MM.1S (cell line): ENCODE data around the gene OSBP.

Source experiments
- DNase-seq: peaks from one replicate; pipeline ENCODE4 v3.0.0-alpha.2; 2015
- H2AFZ ChIP-seq: fragments of 300-600 bp; sonication (generic); 2 replicates; pipeline ENCODE4 v1.6.0; 2016; ENCODE audit warnings: antibody characterized with exemption, low read length
- H3F3A ChIP-seq: fragments of 300-600 bp; sonication (generic); 2 replicates; pipeline ENCODE4 v1.6.1; 2016; ENCODE audit warnings: mild to moderate bottlenecking, antibody characterized with exemption, low read length, moderate library complexity, mixed read lengths; ENCODE audit not compliant: insufficient read depth
- H3K27ac ChIP-seq: fragments of 300-600 bp; sonication (generic); 2 replicates; pipeline ENCODE4 v1.5.1; 2016; ENCODE audit warnings: mild to moderate bottlenecking, low read length
- H3K27me3 ChIP-seq: fragments of 300-600 bp; sonication (generic); replicated peaks from 2 replicates; pipeline ENCODE4 v1.6.0; 2016; ENCODE audit warnings: low read length; ENCODE audit not compliant: insufficient read depth
- H3K36me3 ChIP-seq: fragments of 300-600 bp; sonication (generic); replicated peaks from 2 replicates; pipeline ENCODE4 v1.6.1; 2016; ENCODE audit warnings: mild to moderate bottlenecking, low read length, mixed read lengths; ENCODE audit not compliant: insufficient read depth
- H3K4me1 ChIP-seq: fragments of 300-600 bp; sonication (generic); 2 replicates; pipeline ENCODE4 v1.6.1; 2016; ENCODE audit warnings: low read length, mixed read lengths
- H3K4me2 ChIP-seq: fragments of 300-600 bp; sonication (generic); 2 replicates; pipeline ENCODE4 v1.6.0; 2016; ENCODE audit warnings: low read depth, low read length
- H3K4me3 ChIP-seq: fragments of 300-600 bp; sonication (generic); 2 replicates; pipeline ENCODE4 v1.5.1; 2016; ENCODE audit warnings: low read length, mixed read lengths
- H3K79me2 ChIP-seq: fragments of 300-600 bp; sonication (generic); 2 replicates; pipeline ENCODE4 v1.6.1; 2016; ENCODE audit warnings: mixed run types, low read length, mixed read lengths
- H3K9ac ChIP-seq: fragments of 300-600 bp; sonication (generic); 2 replicates; pipeline ENCODE4 v1.6.1; 2016; ENCODE audit warnings: low read length, mixed read lengths
- H3K9me2 ChIP-seq: fragments of 300-600 bp; sonication (generic); replicated peaks from 2 replicates; pipeline ENCODE4 v1.6.1; 2016; ENCODE audit warnings: mild to moderate bottlenecking, low read length, mixed read lengths; ENCODE audit not compliant: insufficient read depth
- H3K9me3 ChIP-seq: fragments of 300-600 bp; sonication (generic); replicated peaks from 2 replicates; pipeline ENCODE4 v1.6.1; 2016; ENCODE audit warnings: mild to moderate bottlenecking, low read length, mixed read lengths; ENCODE audit not compliant: insufficient read depth
- H4K20me1 ChIP-seq: fragments of 300-600 bp; sonication (generic); 2 replicates; pipeline ENCODE4 v1.6.1; 2016; ENCODE audit warnings: mild to moderate bottlenecking, low read length, moderate library complexity, mixed read lengths; ENCODE audit not compliant: insufficient read depth
- CTCF ChIP-seq: fragments of 300-600 bp; sonication (generic); IDR thresholded peaks from 2 replicates; pipeline ENCODE4 v1.5.1; 2016; ENCODE audit warnings: antibody characterized with exemption, low read length, mixed read lengths
- EZH2 ChIP-seq: fragments of 300-600 bp; sonication (generic); optimal IDR thresholded peaks from 2 replicates; pipeline ENCODE3; 2017; ENCODE audit warnings: low read depth, mild to moderate bottlenecking, antibody characterized with exemption, low read length, mixed read lengths
- EZH2phosphoT487 ChIP-seq: fragments of 300-600 bp; sonication (generic); IDR thresholded peaks from 2 replicates; pipeline ENCODE4 v1.6.1; 2018; ENCODE audit warnings: antibody characterized with exemption, low read length

Gene OSBP

GRCh38 chr11:59611570-59612565 lies 3.7 kb downstream of the OSBP start:
- peaks cover 10% of the 10 kb centered on the region; the same call in 1 of the 2 replicates for H3K36me3 ChIP-seq
- no peak for TF ChIP-seq EZH2phosphoT487
- no peak for TF ChIP-seq EZH2
- TF ChIP-seq CTCF: no peak
- H3K27ac ChIP-seq: no peak overlapping the region

GRCh38 chr11:59610289-59610688 lies 5.3 kb downstream of the OSBP start:
- no peak overlapping the region for H3K4me2 ChIP-seq
- peaks cover 5% of the 10 kb centered on the region; the same call in 1 of the 2 replicates for H4K20me1 ChIP-seq
- no peaks in the 10 kb centered on the region for H3K9me3 ChIP-seq
- no peak overlapping the region for H3K9ac ChIP-seq
- no peak overlapping the region for H3K4me3 ChIP-seq
- H3K79me2 ChIP-seq: peaks cover 92% of the 10 kb centered on the region
- H3K36me3 ChIP-seq: peaks cover 19% of the 10 kb centered on the region; the same call in 1 of the 2 replicates
- no peak overlapping the region for H3K27ac ChIP-seq
- peaks cover 12% of the 10 kb centered on the region for H3K4me1 ChIP-seq
- no peaks in the 10 kb centered on the region for H3K9me2 ChIP-seq
- no peak for DNase-seq
- no peak overlapping the region for H2AFZ ChIP-seq
- TF ChIP-seq EZH2: no peak
- no peak for TF ChIP-seq EZH2phosphoT487
- TF ChIP-seq CTCF: no peak
- H3F3A ChIP-seq: no peaks in the 10 kb centered on the region
- H3K27me3 ChIP-seq: no peaks in the 10 kb centered on the region

More at GRCh38 chr11:59611570-59612565, 3.7 kb downstream of the OSBP start:
- Histone ChIP-seq H3K4me3 (no peak overlapping the region), H3K9me3 (no peaks in the 10 kb centered on the region), H3K4me1 (peaks cover 12% of the 10 kb centered on the region), H3K79me2 (peaks cover 77% of the 10 kb centered on the region), H2AFZ (no peak overlapping the region), H3K27me3 (no peaks in the 10 kb centered on the region), H3K9me2 (no peaks in the 10 kb centered on the region), H4K20me1 (peaks cover 5% of the 10 kb centered on the region; the same call in 1 of the 2 replicates), H3F3A (no peaks in the 10 kb centered on the region; the same call in 1 of the 2 replicates), H3K9ac (no peak overlapping the region), H3K4me2 (no peak overlapping the region)
- no peak for DNase-seq

- H3K4me2 ChIP-seq: no peak overlapping the region
- H3K4me1 ChIP-seq: 0 out of 2 replicates have a peak, but pooled peaks cover 4% of the 10 kb centered on the region
- no peak overlapping the region for H3K27ac ChIP-seq
- no peak overlapping the region for H2AFZ ChIP-seq
- H3K9me2 ChIP-seq: no peaks in the 10 kb centered on the region
- TF ChIP-seq CTCF (no peak), EZH2 (no peak), EZH2phosphoT487 (no peak)
- no peaks in the 10 kb centered on the region for H3K27me3 ChIP-seq
- no peak overlapping the region for H3K9ac ChIP-seq
- H3K36me3 ChIP-seq: peaks cover 19% of the 10 kb centered on the region; the same call in 1 of the 2 replicates
- H3F3A ChIP-seq: no peaks in the 10 kb centered on the region
- peaks cover 87% of the 10 kb centered on the region for H3K79me2 ChIP-seq
- H3K9me3 ChIP-seq: no peaks in the 10 kb centered on the region
- no peak for DNase-seq
- H4K20me1 ChIP-seq: peaks cover 5% of the 10 kb centered on the region; the same call in 1 of the 2 replicates
- no peak overlapping the region for H3K4me3 ChIP-seq
Observed at GRCh38 chr11:59607703-59608454, 7.7 kb downstream of the OSBP start.
